Liver (tissue), 3 donors: ENCODE results near the gene MAPKAP1.

ENCODE experiments used
- CTCF ChIP-seq: fragments of 150-350 bp; IDR thresholded peaks from 2 replicates; pipeline ENCODE4 v1.5.1; 2017; ENCODE audit warnings: improper control_type of control experiment, low read depth, low read length; ENCODE audit not compliant: missing input control
- EGR1 ChIP-seq, 2 donors: IDR thresholded peaks; 2 replicates each; pipeline ENCODE4 v1.6.1; 2016 to 2018; ENCODE audit warnings: antibody characterized with exemption in 2 of 2, low read depth in 2 of 2
- JUND ChIP-seq, 2 donors: IDR thresholded peaks; 2 replicates each; pipeline ENCODE4 v1.6.1; 2016; ENCODE audit warnings: antibody characterized with exemption in 2 of 2
- MAX ChIP-seq: IDR thresholded peaks from 2 replicates; pipeline ENCODE4 v1.6.1; 2016; ENCODE audit warnings: antibody characterized with exemption
- RAD21 ChIP-seq, 2 donors: IDR thresholded peaks; 2 replicates each; pipeline ENCODE4 v1.6.1; 2016; ENCODE audit warnings: antibody characterized with exemption in 2 of 2, mild to moderate bottlenecking in 2 of 2
- REST ChIP-seq: IDR thresholded peaks from 2 replicates; pipeline ENCODE4 v1.6.1; 2016; ENCODE audit warnings: antibody characterized with exemption, mild to moderate bottlenecking
- YY1 ChIP-seq: IDR thresholded peaks from 2 replicates; pipeline ENCODE4 v1.6.1; 2016; ENCODE audit warnings: antibody characterized with exemption, mild to moderate bottlenecking
- donor health status: healthy.
- donor health status: healthy.

- TF ChIP-seq RAD21 (IDR thresholded peaks at IDR 0.05), result no peak
- TF ChIP-seq CTCF, result no peak
- no peak for TF ChIP-seq JUND (IDR thresholded peaks at IDR 0.05)
- TF ChIP-seq YY1, result no peak
- TF ChIP-seq MAX, result no peak
- no peak for TF ChIP-seq REST
- no peak for TF ChIP-seq EGR1 (IDR thresholded peaks at IDR 0.05; ENCODE audit: low read depth in 2 of 2)
These were observed 209.5 kb downstream of the MAPKAP1 start for GRCh38 chr9:125497478-125497877.
